NCI-H526 treated with DMSO at 0.1 percent for 48 hours (cell line): ENCODE results near the gene TMEM181.
"Not testable (repeated sequence)": the region's sequence is repeated elsewhere in the genome, so short reads cannot be mapped to it uniquely, and the experiment has no call there.

Experiments
- DNase-seq: peaks from one replicate; lab custom pipeline; 2025; lab: John Stamatoyannopoulos, UW

Gene TMEM181

DNA sequence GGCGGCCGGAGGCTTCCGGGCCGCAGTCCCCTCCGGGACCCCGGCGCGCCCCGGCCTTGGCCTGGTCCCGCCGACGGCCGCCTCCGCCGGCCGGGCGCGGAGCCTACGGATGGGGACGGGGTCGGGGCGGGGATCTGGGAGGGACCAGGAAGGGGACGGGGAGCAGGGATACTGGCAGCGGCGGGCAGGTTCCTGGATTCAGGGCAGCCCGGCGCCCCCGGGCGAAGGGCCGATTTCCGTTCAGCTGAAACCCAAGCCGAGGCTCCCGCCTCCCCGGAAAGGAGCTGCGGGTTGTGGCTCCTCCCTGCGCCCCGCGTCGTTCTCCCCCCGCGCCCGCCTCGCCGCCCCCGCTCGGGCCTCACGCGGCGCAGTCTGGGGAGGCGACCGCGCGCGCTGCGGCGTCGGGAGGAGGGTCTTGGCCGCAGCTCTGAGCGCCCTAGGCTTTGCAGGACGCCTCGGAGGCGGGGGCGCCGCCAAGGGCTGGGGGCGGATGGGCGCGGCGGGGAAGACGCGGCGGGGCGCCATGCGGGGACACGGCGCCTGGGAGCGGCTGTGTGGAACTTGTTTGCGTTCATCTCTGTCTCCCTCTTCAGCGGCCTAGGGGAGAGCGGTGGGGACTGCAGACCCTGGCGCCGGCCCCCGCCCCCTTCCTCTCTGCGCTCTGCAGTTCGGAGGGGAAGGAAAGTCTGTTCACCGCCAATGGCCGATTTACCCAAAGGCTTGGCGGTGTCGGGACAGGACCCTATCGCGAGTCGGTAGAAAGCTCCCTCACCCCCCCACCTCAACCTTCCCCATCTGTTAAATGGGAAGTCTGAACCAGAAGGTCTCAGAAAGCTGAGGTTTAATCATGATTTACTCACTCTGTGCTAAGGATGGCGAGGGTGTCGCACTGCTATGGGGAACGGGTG lies 22.7 kb upstream of the TMEM181 start:
- DNase-seq: peak; percentile 63

DNA sequence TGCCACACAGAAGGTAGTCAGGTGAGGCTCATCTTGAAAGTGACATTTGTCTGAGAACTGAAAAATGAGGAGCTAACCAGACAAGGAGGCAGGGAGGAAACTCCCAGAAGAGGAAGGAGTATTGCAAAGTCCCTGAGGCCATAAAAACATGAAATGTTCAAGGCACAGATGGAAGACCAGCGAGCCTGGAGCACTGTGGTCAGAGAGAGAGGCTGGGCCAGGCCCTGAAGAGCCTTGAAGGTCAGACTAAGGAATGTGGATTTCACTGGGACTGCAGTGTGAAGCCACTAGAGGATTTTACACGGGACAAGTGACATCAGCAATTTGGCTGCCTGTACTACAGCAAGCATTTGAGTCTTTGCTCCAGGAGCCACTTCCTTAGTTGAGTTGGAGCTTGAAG lies 21.1 kb upstream of the TMEM181 start:
- no peak for DNase-seq

DNA sequence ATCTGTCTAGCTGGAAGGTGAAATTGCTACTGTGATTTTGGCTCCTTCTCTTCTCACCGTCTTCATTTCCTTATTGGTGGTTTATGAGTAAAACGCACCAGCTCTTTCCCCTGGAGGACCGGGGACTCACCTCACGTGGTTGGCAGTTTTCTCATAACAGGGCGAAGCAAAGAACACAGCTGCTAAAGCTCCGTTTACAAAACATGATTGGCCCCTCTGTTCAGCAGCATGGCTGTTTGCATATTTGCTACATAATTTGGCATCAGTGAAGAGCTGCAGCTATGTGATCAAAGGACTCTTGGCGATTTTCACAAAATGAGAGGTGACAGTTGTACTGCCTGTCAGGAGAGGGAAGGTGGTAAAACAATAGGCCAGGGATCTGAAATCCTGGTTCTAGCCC lies 20.5 kb upstream of the TMEM181 start:
- peak; percentile 68 for DNase-seq

DNA sequence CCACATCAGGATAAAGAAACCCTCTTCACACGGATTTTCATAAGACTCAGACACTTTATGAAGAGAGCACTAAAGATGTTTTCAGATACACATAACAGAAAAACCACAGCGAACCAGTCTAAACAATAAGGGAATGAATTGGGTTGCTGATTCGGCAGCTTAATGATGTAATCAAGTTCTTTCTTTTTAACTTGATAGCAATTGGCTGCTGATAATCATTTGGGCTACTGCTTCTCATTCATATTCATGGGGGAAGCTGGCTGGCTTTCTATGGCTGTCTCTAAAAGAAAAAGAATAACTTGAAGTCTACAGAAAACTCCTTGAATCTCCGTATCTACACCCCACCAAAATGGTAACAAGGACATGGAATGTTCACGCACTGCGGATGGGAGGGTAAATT lies 20.0 kb upstream of the TMEM181 start:
- no peak for DNase-seq

DNA sequence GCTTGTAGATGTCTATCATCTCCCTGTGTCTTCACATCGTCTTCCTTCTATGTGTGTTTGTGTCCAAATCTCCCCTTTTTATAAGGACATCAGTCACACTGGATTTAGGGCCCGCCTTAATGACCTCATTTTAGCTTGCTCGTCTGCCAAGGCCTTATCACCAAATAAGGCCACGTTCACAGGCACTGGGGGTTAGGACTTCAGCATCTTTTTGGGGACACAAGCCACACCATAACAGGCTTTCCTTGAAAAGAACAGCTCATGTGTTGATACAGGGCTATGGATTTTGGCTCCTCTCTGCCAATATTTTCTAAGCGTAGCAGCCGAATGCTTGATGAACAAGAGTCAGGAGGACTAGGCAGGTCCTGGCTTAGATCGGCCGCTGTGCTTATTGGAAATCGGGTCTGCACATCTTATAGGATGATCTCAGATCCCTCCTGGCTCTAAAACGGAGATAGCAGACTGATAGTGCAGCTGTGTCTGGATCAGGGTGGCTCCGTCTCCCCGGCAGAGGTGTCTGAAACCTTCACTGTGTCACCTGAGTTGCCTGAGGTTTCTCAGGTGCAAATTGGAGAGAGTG lies 16.2 kb upstream of the TMEM181 start:
- DNase-seq: no peak

DNA sequence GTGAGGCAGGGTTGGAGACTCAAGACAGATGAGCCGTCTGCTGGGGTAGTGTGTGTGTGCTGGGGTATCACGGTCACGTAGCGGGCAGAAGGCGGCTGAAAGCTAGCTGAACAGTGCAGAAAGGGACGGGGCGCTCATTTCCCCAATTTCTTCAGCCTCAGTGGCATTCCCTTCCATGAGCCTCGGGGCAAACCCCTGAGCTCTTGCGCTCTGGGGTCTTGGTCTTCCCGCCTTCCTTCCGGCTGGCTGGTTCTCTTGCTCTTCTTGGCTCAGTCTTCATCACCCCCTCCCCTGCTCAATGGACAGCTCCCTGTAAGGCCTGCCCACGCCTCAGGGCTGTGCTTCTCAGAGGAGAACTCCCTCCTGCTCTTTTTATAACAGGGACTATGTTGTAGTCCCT lies 15.5 kb upstream of the TMEM181 start:
- DNase-seq: no peak

DNA sequence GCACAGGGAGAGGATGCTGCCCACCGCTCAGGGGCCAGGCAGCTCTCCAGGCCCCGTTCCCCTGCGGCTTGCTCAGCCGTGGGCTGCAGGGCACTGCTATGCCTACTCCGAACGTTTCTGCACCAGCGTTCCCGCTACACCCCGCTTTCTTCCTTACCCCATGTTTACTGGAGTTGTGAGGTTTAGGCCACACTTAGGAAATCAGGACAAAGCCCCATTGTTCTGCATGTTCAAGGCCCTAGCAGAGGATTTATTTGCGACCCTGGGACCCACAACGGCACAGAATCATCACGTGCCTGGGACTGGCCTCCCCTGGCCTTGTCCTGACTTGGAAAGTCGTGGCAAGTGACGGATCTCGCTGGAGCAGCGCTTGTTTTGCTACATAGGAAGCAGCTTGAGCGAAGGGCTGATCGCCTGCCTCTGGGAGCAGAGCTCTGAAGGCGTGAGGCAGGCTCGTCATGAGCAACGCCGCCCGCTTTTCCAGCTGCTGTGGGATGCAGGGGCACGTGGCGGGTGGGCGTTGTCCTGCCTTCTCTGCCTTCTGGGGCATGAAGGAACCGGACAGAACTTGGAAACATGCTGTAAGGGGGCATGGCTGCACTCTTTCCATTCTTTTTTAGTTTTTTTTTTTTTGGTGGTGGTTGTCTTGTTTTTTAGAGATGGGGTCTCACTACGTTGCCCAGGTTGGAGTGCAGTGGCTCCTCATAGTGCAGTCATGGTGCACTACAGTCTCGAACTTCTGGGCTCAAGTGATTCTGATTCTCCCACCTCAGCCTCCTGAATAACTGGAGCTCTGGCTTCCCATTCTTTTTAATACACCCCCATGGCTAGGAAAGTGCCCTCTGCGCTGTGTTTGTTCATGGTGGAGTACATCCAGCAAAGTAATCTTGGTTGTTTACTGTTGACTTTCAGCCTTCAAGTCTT lies 14.6 kb upstream of the TMEM181 start:
- DNase-seq: no peak

DNA sequence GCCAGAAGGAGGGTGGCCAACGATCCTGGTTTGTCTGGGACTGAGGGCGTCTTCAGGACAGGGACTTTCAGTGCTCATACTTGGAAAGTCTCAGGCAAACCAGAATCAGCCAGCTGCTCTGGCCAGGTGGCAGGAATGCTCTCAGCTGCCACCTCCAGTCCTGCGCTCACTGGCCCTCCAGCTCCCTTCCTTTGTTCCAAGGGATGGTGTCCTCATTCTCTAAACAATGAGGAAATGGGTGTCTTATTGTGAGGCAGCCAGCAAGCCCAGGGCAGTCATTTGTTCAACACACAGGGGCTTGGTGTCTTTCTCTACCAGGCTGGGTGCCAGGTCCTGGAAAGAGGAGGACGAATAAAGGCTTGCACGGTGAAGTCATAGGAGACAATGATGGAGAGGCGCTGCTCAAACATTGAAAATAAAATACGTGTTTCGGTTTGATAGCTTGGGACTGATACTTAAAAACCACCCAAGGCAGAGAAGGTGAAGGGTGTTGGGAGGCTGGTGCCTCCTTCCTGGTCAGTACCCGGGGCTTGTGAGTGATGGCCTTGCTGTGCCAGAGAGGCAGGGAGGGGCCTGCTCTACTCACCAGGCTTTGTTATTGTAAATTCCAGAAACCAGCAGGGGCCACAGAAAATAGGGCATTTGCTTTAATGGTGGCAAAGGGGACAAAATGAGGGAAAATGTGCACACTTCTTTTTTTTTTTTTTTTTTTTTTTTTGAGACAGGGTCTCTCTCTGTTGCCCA lies 11.3 kb upstream of the TMEM181 start:
- DNase-seq: no peak

DNA sequence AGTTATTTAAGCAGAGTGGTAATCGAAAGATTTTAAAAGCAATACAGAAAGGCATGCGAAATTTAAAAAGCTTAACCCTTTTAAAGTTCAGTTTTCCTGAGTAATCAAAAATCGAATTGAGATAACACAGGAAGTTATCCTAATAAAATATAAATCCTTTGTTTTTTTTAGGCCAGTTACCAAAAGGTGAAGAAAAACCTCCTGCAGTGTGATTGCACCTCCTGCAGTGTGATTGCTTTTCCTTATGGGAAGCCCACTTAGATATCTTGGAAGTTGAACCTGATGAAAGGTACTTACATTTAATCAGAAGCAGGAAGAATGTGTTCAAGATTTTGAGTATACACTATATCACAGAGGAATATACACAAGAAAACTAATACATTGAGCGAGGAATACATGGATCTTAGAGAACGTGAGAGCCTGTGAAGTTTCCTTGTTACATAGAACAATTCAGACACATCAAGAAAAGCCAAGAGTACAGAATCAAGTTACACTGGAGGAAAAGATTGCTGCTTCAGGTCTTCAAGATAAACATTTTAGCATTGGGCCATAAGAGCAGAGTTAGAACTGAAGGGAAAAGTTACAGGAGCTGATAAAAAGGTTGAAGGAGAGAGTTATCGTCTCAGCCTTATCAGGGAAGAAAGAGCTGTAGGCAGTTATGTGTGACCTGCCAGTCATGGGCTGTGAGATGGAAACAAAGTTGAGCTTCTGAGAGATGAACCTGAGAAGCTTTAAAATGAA lies 7.7 kb upstream of the TMEM181 start:
- DNase-seq: no peak

DNA sequence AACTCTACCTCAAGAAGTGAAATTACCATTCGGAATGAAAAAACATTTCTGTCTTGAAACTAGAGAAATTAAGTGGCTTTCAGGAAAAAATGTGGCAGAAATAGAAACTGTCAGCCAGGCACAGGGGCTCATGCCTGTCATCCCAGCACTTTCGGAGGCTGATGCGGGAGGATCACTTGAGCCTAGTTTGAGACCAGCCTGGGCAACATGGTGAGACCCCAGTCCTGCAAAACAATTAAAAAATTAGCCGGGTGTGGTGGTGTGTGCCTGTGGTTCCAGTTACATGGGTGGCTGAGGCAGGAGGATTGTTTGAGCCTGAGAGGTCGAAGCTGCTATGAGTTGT lies 7.1 kb upstream of the TMEM181 start:
- no peak for DNase-seq

DNA sequence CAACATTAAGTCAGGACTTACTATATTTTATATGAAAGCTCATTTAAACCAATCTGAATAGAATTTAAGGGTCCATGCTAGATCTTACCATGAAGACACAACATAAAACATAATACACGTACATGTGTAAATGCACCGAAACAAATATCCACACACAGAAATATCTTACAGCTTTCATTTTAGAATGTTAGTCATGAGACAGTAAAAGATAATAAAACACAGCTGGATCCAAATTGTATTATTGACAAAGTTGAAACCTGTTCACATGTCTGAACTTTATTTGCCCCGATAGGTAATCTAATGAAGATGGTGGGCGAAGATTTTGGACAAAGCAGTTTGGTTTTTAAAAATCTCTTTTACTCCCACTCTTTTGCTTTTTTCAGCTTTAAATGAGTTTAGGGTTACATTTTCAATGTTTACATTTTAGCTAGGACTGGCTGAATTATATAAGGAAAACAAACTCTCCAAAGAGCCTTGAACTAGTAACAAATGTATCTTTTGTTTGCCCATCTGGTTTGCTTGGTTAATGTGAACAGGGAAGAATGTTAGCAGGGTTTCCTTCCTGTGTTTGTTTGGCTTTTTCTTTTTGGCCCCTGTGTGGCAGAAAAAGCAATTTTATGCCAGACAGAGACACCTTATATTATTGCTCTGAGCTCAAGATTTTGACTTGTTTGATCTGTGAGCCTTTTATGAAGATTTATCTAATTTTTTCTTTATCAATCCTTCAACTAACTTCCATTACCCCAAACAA lies 5.1 kb upstream of the TMEM181 start:
- DNase-seq: no peak

DNA sequence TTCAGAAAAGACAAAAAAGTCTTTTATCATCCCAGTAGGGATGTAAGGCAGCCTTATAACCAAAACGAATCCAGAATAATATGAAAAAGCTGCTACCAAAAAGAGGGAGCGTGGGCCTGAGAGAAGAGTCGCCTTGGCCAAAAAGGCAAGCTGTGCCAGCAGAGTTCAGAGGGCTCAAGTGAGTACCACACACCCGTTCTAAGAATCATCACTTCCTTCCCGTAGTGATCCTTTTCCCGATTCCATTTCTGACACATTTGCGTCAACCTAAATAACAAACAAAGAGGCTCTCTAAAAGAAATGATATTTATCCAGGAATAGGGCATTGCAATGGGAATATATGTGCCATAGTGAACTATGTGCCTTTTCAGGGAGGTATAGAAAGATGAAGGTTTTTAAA lies 3.8 kb upstream of the TMEM181 start:
- no peak for DNase-seq

DNA sequence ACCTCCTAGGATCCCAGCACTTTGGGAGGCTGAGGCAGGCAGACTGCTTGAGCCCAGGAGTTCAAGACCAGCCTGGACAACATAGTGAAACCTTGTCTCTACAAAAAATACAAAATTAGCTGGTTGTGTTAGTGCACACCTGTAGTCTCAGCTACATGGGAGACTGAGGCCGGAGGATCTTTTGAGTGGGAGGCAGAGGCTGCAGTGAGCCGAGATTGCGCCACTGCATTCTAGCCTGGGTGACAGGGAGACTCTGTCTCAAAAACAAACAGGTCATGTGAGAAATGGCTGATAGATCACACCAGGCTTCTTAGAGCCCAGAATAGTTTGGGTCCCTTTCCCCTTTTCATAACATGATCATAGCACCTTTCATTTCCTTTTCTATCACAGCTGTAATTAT lies 2.8 kb upstream of the TMEM181 start:
- DNase-seq: not testable (repeated sequence)

DNA sequence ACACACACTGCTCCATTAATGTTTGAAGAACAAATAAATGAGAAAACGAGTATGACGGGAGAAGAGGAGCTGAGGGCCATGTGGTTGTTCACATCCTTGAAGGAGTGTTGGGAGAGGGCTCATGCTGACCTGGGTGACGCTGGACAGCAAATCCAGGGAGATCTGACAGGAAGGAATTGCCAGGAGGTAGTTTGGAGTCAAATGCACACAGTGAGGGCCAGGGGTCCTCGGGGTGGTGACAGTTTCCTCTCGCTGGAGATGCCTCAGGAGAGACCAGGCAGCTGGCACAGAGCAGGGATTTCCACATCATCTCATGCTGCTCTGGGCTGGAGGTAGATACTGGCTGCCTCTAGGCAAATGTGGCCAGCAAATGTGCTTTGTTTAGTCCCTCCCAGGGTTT lies 2.0 kb upstream of the TMEM181 start:
- no peak for DNase-seq

DNA sequence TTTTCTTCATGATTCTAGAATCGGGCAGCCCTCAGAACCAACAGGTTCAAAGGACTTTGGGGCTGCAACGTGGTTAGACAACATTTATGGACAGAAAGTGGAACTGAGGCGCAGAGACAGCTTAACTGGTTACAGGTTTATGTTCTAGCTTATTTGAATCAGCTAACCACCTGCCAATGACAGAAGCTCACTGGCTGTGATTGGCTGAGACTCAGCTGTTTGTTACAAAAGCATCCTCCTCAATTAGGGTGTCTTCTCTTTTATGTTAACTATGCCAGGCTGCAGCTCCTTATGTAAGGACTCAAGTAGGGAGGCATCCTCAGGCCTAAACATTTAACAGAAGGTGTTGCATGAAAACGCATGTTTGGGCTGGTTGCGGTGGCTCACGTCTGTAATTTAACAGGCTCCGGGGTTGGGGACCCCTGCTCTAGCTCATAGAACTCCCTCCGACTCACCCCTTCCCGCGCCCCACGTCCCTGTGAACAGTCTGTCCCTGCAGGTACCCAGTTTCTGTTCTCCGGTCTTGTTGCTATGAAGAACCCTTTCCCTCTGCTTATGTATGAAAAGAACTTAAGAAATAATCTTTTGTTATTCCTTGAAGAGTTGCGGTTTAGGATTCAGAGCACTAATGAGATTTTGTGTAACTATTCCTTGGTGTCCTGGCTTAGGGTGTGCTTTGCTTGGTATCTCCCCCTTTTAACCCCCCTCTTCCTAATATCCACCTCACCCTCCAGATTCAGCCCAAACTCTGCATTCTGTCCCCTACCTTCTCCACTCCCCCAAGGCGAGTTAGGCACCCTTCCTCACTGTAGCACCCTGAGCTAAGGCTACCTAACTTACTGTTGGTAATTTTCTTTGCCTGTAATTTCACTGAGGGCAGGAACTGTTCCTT lies 1.2 kb upstream of the TMEM181 start:
- no peak for DNase-seq

DNA sequence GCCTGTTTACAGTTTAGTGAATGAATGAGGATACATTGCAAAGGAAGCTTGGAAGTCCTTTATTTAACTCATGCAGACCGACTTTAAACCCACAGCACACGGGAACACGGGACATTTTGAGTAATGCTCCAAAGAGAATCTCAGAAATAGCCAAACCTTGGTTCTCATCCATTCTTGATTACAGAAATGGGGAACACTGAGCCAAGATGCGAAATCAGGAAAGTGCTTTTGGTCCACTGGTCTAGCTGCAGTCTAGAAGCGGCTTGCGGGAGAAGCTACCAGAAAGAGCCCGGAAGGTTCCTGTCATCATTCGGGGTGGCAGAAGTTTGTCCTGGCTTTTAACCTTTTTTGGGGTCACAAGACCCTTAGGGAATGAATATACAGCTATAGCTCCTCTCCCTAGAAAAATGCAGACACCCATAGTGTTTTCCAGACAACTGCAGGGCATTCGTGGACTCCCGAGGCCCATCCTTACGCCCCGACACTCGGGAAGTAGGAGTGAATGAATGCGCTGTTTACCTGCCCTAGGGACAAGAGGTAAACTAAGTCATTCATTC lies 475 bp upstream of the TMEM181 start:
- peak; percentile 36 for DNase-seq

DNA sequence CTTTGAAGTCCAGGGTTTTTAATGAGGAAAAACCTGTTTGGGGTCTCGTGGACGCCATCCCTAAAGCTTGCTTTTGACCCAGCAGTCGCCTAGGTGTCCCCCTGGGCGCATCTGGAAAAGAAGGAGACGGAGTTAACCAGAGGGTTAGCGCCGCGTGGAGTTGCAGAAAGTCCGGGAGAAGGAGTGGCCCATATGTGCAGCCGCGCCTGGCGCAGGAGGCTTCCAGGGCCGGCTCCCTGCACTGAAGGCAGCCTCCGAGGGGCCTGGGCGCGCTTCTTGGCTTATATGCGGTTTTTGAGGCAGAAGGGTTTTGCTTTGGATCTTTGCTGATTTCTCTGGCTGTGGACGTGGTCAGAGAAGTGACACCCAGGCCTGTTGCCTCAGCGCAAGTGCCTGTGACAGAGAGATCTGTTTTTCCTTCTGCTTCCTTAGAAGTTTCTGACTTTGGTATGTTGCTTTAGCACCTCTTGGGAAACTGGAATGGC lies 987 bp downstream of the TMEM181 start:
- no peak for DNase-seq

DNA sequence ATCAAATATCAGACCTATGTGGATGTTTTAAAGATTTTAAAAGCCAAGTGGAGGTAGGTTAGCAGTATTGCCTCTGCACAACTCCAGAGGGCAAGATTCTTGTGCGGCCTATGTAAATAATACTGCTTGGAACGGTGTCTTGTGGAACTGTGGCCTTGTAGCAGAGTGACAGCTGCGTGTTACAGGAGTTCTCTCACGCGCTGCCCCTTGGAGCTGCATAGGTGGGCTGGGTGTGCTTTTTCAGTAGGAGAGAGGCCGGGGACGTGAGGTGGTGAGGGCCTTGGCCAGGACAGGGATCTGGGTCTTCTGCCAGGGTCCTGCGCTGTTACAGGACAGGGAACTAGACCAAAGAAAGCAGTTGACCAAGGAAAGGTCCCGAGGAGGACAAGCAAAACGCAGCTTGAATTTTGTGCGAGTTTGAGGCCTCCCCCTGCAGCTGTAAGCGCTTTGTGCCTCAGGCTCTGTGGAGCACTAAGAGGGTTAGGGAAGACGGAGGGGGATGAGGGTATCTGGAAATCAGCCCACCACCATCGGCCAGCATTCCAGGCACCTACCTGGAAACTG lies 1.5 kb downstream of the TMEM181 start:
- DNase-seq: no peak

DNA sequence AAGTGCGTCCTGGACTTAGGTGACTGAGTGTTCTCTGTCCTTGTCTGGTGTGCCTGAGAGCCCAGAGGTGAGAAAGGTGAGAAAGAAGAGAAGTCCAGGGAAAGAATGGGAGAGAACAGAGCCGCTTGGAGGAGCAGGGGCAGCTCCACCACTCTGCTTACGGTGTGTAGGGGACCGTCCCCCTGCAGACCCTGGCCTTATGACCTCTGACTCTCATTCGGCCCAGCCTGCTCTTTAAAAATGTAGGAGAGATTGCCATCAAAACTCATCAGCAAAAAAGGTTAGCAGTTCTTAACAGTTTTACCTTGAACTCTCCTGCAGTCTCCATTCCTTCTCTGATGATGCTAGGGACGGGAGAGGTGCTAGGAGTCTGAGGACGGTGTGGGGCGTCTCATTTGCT lies 2.0 kb downstream of the TMEM181 start:
- no peak for DNase-seq
